ENCODE results near the gene DTNB.

DTNB gene

DNA sequence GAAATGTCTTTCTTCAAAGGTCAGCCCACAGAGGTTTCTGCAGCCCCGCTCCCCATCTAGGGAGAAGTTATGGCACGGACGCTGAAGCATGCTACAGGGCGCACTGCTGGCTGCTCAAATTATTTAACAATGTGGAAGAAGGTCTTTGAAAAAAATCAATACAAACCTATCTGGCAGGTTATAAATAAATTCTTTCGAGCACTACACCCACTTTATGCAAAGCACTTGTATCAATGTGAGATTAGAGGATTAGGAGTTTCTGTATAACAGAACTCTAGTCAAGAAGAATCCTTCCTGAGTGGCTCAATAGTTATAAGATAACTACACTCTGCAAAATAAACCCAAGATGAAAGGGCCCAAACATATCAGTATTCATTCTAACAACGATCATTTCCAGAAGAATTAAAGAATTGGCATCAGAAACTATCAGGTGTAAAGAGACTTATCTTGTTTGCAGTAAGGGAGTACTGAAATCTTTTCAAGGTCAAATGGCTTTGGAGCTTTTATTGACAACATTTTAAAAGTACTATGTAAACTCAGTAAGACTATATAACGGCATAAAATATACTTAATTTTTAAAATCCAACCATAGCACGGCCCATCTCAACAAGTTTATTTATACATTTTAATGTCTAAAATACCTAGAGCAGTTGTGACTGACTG, 228.6 kb downstream of the DTNB start:
- TF ChIP-seq GATA3 (IDR thresholded peaks at IDR 0.05; ENCODE audit: low read depth, low read length) = no peak

GRCh38 chr2:25443766-25444165, 229.6 kb downstream of the DTNB start:
- TF ChIP-seq GATA2 (IDR thresholded peaks at IDR 0.05; ENCODE audit: low read depth, low read length) = no peak
- no peak for TF ChIP-seq GATA3 (IDR thresholded peaks at IDR 0.05; ENCODE audit: low read depth, low read length)

- TF ChIP-seq GATA2 (IDR thresholded peaks at IDR 0.05; ENCODE audit: low read depth, low read length) = no peak
- no peak for TF ChIP-seq GATA3 (IDR thresholded peaks at IDR 0.05; ENCODE audit: low read depth, low read length)
Observed at GRCh38 chr2:25441353-25441752, 232.0 kb downstream of the DTNB start.

GRCh38 chr2:25438793-25439192, 234.6 kb downstream of the DTNB start:
- TF ChIP-seq GATA3 (IDR thresholded peaks at IDR 0.05; ENCODE audit: low read depth, low read length) = no peak
- TF ChIP-seq GATA2 (IDR thresholded peaks at IDR 0.05; ENCODE audit: low read depth, low read length) = no peak

DNA sequence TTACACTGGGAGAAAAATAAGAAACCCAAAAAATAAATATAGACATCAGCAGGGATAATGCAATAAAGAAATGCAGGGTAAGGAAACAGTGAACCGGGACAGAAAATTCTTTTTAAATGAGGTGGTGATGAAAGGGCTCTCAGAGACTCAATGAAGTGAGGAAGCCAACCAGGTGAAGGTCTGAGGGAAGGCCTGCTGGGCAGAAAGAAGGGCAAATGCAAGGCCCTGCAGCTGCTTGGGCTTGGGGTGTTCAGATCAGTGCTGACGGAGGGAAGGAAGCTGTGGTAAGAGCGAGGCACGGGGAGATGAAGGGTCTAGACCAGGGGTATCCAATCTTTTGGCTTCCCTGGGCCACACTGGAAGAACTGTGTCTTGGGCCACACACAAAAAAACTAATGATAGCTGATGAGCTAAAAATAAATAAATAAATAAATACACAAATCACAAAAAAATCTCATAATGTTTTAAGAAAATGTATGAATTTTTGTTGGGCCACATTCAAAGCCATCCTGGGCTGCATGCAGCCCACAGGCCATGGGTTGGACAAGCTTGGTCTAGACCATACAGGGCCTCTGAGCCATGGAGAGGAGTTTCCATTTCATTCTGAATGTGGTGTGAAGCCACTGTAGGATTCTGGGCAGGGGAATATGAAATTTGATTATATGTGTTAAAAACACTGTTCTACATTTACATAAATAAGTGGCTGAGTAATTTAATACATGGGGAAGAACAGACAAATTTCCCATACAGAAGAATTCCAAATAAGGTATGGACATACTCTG, 235.3 kb downstream of the DTNB start:
- TF ChIP-seq GATA3 (IDR thresholded peaks at IDR 0.05; ENCODE audit: low read depth, low read length) (no peak), GATA2 (IDR thresholded peaks at IDR 0.05; ENCODE audit: low read depth, low read length) (no peak)

DNA sequence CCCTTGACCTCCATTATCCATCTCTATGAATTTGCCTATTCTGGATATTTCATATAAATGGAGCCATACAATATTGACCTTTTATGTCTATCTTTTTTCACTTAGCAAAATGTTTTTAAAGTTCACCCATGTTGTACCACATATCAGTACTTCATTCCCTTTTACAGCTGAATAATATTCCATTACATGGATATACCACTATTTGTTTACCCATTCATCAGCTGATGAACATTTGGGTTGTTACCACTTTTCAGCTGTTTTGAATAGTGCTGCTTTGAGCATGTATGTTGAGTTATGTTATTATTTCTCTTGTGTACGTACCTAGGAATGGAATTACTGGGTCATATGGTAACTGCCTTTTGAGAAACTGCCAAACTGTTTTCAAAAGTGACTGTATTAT, 238.0 kb downstream of the DTNB start:
- TF ChIP-seq GATA3 (IDR thresholded peaks at IDR 0.05; ENCODE audit: low read depth, low read length) = no peak
- no peak for TF ChIP-seq GATA2 (IDR thresholded peaks at IDR 0.05; ENCODE audit: low read depth, low read length)

- no peak for TF ChIP-seq GATA2 (IDR thresholded peaks at IDR 0.05; ENCODE audit: low read depth, low read length)
- no peak for TF ChIP-seq GATA3 (IDR thresholded peaks at IDR 0.05; ENCODE audit: low read depth, low read length)
Observed at GRCh38 chr2:25431604-25432003, 241.8 kb downstream of the DTNB start.

DNA sequence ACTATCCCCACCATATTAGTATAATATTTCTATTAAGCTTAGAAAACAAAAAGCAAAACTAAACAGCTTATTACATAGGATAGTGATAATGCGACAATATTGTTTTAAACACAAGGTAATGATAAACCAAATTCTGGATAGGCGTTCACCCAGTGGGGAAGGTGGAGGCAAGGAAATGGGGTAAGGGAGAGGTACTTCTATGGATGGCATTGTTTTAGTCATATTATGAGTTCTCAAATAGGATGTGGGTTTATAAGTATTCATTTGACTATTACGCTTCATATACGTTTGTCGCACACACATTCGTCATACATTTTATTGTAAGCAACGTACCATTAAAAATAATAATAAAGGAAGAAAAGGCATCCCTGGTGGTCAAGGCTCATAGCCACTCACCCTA, 242.8 kb downstream of the DTNB start:
- TF ChIP-seq GATA3 (IDR thresholded peaks at IDR 0.05; ENCODE audit: low read depth, low read length) (no peak), GATA2 (IDR thresholded peaks at IDR 0.05; ENCODE audit: low read depth, low read length) (no peak)

- TF ChIP-seq GATA2 (IDR thresholded peaks at IDR 0.05; ENCODE audit: low read depth, low read length) (no peak), GATA3 (IDR thresholded peaks at IDR 0.05; ENCODE audit: low read depth, low read length) (no peak)
Observed at GRCh38 chr2:25426326-25426725, 247.1 kb downstream of the DTNB start.

DNA sequence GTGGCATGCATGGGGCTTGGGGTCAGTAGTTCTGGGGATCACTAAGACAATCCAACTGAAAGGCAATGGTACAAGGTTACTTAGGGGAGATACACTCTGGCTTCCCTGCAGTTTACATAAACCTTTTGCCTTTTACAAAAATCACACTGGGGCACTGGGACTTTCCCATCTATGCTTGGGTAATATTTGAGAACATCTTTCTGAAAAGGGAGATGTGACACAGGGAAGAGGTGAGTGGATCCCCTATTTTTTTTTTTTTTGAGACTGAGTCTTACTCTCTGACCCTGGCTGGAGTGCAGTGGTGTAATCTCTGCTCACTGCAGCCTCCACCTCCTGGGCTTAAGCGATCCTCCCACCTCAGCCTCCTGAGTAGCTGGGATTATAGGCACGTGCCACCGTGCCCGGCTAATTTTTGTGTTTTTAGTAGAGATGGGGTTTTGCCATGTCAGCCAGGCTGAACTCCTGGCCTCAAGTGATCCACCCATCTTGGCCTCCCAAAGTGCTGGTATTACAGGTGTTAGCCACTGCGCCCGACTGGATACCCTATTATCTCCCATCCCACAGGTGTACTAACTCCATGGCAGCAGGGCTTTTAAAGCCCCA, 248.8 kb downstream of the DTNB start:
- TF ChIP-seq GATA3 (IDR thresholded peaks at IDR 0.05; ENCODE audit: low read depth, low read length) (no peak), GATA2 (IDR thresholded peaks at IDR 0.05; ENCODE audit: low read depth, low read length) (no peak)

DNA sequence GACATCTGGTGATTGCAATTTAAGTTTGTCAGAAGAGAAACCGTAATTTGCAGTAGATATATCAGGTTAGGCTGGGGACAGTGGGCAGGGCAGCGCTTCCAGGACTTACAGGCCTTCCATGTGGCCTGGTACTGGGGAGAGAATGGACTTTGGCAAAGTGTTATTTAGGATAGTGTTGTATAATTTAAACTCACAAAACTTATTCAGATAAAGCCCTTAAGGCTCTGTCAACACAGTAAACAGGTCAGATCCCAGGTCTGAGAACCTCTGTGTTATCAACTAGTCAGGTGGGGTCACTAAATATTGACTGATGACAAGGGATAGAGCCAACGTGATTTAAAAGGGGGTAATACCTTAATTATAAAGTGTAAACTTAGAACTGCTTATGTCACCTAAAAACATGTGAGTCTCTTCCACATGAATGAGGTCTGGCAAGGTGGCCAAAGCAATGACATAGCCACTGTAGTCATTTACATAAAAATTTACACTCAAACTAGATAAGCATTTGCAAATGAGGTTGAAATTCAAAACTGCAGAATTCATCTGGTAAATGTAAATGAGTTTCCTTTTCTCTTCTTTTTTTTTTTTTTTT, 251.5 kb downstream of the DTNB start:
- TF ChIP-seq GATA3 (IDR thresholded peaks at IDR 0.05; ENCODE audit: low read depth, low read length) (no peak), GATA2 (IDR thresholded peaks at IDR 0.05; ENCODE audit: low read depth, low read length) (no peak)

- TF ChIP-seq GATA3 (IDR thresholded peaks at IDR 0.05; ENCODE audit: low read depth, low read length) (no peak), GATA2 (IDR thresholded peaks at IDR 0.05; ENCODE audit: low read depth, low read length) (no peak)
Observed at GRCh38 chr2:25421289-25421688, 252.1 kb downstream of the DTNB start.

DNA sequence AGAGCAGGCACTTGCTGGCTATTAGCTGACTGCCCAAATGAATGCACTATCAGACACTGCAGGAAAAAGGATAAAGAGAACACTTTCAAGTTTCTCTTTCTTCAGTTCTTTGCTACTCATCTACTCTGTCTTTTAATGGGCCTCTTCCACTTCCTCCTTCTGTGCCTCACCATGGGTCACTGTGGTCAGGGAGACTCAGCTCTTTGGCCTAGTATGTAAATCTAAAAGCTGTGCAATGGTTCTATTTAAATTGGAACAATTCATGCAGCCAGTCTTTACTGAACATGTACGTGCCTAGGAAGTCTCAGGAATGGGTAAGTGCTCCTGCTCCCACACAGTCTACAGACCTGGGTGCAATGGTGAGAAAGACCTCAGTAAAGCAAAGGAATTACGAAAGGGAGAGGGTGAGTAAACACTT, 252.5 kb downstream of the DTNB start:
- TF ChIP-seq GATA3 (IDR thresholded peaks at IDR 0.05; ENCODE audit: low read depth, low read length) (no peak), GATA2 (IDR thresholded peaks at IDR 0.05; ENCODE audit: low read depth, low read length) (no peak)

DNA sequence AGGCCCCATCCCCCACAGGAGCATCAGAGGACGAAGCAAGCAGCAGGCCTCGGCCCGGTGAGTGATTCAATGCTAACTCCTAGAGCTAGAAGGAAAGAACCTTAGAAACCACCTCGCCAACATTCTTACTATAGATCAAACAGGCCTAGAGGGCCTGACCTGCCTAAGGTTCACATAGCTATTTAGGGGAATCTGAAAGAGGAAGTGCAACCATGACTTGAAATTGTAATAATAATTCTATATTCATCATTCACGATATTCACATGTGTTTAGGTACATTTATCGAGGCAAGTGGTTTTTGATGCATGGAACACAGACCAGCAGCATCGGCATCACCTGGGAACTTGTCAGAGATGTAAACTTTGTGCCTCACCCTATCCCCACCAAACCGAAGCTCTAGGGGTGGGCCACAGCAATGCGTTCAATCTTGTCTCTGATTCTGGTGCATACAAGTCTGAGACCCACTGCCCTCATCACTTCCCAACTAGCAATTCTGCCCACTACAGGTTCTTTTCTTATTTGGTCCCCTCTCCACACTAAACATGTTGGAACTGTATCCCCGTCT, 253.6 kb downstream of the DTNB start:
- TF ChIP-seq GATA2 (IDR thresholded peaks at IDR 0.05; ENCODE audit: low read depth, low read length) (no peak), GATA3 (IDR thresholded peaks at IDR 0.05; ENCODE audit: low read depth, low read length) (no peak)
